GM12878 (cell line): ENCODE data around the gene SYN1.

Experiments
- BHLHE40 ChIP-seq, 2 experiments: fragments of 450-650 bp in 1 of 2; IDR thresholded peaks; 2 replicates each; pipeline ENCODE4 v1.6.1; 2011 to 2017; ENCODE audit warnings: low read depth in 2 of 2, borderline replicate concordance in 1 of 2, improper control_type of control experiment in 1 of 2, low read length in 1 of 2, mild to moderate bottlenecking in 1 of 2
- ESRRA ChIP-seq: IDR thresholded peaks from 2 replicates; pipeline ENCODE4 v1.6.1; 2012; ENCODE audit warnings: mild to moderate bottlenecking, low read length, improper control_type of control experiment
- EZH2 ChIP-seq: IDR thresholded peaks from 2 replicates; pipeline ENCODE4 v1.6.1; 2012; ENCODE audit warnings: low read depth, mild to moderate bottlenecking, control low read depth, inconsistent platforms, low read length, borderline replicate concordance; ENCODE audit not compliant: control insufficient read depth
- HDGF ChIP-seq: fragments of 450-650 bp; IDR thresholded peaks from 2 replicates; pipeline ENCODE4 v1.6.1; 2016; ENCODE audit warnings: antibody characterized with exemption
- MEF2A ChIP-seq: IDR thresholded peaks from 2 replicates; pipeline ENCODE4 v1.6.1; 2011; ENCODE audit warnings: low read depth, mild to moderate bottlenecking, low read length, moderate library complexity; ENCODE audit not compliant: insufficient read depth
- POLR2A ChIP-seq: IDR thresholded peaks from 2 replicates; pipeline ENCODE4 v1.6.1; 2011; ENCODE audit warnings: low read depth, mild to moderate bottlenecking, low read length
- POLR2AphosphoS5 ChIP-seq: IDR thresholded peaks from 2 replicates; pipeline ENCODE4 v1.6.1; 2011; ENCODE audit warnings: mild to moderate bottlenecking, low read length, inconsistent platforms
- RAD21 ChIP-seq: IDR thresholded peaks from 2 replicates; pipeline ENCODE4 v1.6.1; 2011; ENCODE audit warnings: mild to moderate bottlenecking, low read depth, low read length, moderate library complexity; ENCODE audit not compliant: insufficient read depth
- RCOR1 ChIP-seq: conservative IDR thresholded peaks from 2 replicates; pipeline ENCODE4 v1.6.1; 2012; ENCODE audit warnings: low read depth, low read length, improper control_type of control experiment
- TCF12 ChIP-seq: IDR thresholded peaks from 2 replicates; pipeline ENCODE4 v1.6.1; 2011; ENCODE audit warnings: low read depth, mild to moderate bottlenecking, low read length
- TCF7 ChIP-seq: IDR thresholded peaks from 2 replicates; pipeline ENCODE4 v1.6.1; 2014; ENCODE audit warnings: antibody characterized with exemption, borderline replicate concordance
- TF ChIP-seq, protein P1 (sequence below), 3 experiments: IDR thresholded peaks in 2 of 3; conservative IDR thresholded peaks in 1 of 3; 2 replicates each; pipeline ENCODE4 v1.5.1; 2011; ENCODE audit warnings: low read depth in 3 of 3, low read length in 3 of 3, mild to moderate bottlenecking in 3 of 3, control low read depth in 2 of 3, moderate library complexity in 2 of 3, inconsistent platforms in 1 of 3, mixed read lengths in 1 of 3; ENCODE audit not compliant: control insufficient read depth in 2 of 3, insufficient read depth in 1 of 3; ENCODE audit errors: extremely low read depth in 1 of 3

GRCh38 chrX:47564438-47565085, 55.1 kb downstream of the SYN1 start:
- TF ChIP-seq, protein P1, sequence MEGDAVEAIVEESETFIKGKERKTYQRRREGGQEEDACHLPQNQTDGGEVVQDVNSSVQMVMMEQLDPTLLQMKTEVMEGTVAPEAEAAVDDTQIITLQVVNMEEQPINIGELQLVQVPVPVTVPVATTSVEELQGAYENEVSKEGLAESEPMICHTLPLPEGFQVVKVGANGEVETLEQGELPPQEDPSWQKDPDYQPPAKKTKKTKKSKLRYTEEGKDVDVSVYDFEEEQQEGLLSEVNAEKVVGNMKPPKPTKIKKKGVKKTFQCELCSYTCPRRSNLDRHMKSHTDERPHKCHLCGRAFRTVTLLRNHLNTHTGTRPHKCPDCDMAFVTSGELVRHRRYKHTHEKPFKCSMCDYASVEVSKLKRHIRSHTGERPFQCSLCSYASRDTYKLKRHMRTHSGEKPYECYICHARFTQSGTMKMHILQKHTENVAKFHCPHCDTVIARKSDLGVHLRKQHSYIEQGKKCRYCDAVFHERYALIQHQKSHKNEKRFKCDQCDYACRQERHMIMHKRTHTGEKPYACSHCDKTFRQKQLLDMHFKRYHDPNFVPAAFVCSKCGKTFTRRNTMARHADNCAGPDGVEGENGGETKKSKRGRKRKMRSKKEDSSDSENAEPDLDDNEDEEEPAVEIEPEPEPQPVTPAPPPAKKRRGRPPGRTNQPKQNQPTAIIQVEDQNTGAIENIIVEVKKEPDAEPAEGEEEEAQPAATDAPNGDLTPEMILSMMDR (IDR thresholded peaks at IDR 0.05 in 2 of 3, conservative IDR thresholded peaks at IDR 0.05 in 1 of 3; ENCODE audit: control insufficient read depth in 2 of 3, extremely low read depth in 1 of 3, insufficient read depth in 1 of 3, low read depth in 3 of 3, low read length in 3 of 3), result no peak
- TF ChIP-seq POLR2A (no peak), RAD21 (no peak), TCF12 (no peak), HDGF (no peak), TCF7 (no peak), MEF2A (no peak), RCOR1 (no peak), POLR2AphosphoS5 (no peak), BHLHE40 (IDR thresholded peaks at IDR 0.05; ENCODE audit: borderline replicate concordance in 1 of 2, low read depth in 2 of 2, low read length in 1 of 2) (no peak), ESRRA (no peak), EZH2 (no peak)
